Stomach (tissue), 4 donors: ENCODE data around the gene ARL13A.

ENCODE experiments used
- CTCF ChIP-seq, 7 experiments: fragments of 450-650 bp in 4 of 7; fragments of 200-600 bp in 3 of 7; sonication (generic) in 3 of 7; IDR thresholded peaks; one replicate each; pipeline ENCODE4 v1.5.1; 2016 to 2019; ENCODE audit warnings: antibody characterized with exemption in 7 of 7, control low read depth in 2 of 7, mild to moderate bottlenecking in 1 of 7
- EP300 ChIP-seq: sonication (generic); formaldehyde crosslinking; IDR thresholded peaks from one replicate; pipeline ENCODE4 v1.6.1; 2017; ENCODE audit warnings: antibody characterized with exemption
- POLR2A ChIP-seq, 4 donors: fragments of 450-650 bp; IDR thresholded peaks; one replicate each; pipeline ENCODE4 v1.6.1; 2016; ENCODE audit warnings: antibody characterized with exemption in 4 of 4, control low read depth in 2 of 4, mild to moderate bottlenecking in 1 of 4, moderate library complexity in 1 of 4
- POLR2AphosphoS5 ChIP-seq, 3 donors: sonication (generic); formaldehyde crosslinking; IDR thresholded peaks; one replicate each; pipeline ENCODE4 v1.6.1; 2016; ENCODE audit warnings: antibody characterized with exemption in 3 of 3

- TF ChIP-seq CTCF (IDR thresholded peaks at IDR 0.05) (no peak), POLR2A (IDR thresholded peaks at IDR 0.05) (no peak), EP300 (no peak), POLR2AphosphoS5 (IDR thresholded peaks at IDR 0.05) (no peak)
Observed at GRCh38 chrX:100935767-100936166, 33.7 kb upstream of the ARL13A start.
